CD4-positive, alpha-beta T cell treated with Interferon gamma for 1 hour (primary cell): ENCODE data around the gene TBL3.

Source experiments
- DNase-seq: peaks from one replicate; pipeline ENCODE4 v3.0.0-alpha.2; 2020

TBL3 gene

GRCh38 chr16:1965396-1966001, 6.4 kb upstream of the TBL3 start:
- DNase-seq = no peak

DNA sequence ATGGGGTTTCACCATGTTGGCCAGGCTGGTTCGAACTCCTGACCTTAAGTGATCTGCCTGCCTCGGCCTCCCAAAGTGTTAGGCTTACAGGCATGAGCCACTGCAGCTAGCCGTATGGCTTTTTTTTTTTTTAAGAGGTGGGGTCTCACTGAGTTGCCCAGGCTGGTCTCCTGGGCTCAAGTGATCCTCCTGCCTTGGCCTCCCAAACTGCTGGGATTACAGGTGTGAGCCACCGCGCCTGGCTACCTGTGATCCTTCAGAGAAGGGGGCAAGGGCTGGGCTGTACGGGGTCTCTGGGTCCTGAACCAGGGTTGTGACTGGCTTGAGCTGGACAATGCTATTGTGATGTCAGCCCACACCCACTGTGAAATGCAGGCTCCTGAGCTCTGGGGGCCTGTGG, 5.4 kb upstream of the TBL3 start, which contains the start of gene RNF151:
RNF151 (plus strand) TSS at position 397 of the 400 bp plus-strand sequence. CDS start 26 bp downstream, outside the sequence.
- DNase-seq = no peak

DNA sequence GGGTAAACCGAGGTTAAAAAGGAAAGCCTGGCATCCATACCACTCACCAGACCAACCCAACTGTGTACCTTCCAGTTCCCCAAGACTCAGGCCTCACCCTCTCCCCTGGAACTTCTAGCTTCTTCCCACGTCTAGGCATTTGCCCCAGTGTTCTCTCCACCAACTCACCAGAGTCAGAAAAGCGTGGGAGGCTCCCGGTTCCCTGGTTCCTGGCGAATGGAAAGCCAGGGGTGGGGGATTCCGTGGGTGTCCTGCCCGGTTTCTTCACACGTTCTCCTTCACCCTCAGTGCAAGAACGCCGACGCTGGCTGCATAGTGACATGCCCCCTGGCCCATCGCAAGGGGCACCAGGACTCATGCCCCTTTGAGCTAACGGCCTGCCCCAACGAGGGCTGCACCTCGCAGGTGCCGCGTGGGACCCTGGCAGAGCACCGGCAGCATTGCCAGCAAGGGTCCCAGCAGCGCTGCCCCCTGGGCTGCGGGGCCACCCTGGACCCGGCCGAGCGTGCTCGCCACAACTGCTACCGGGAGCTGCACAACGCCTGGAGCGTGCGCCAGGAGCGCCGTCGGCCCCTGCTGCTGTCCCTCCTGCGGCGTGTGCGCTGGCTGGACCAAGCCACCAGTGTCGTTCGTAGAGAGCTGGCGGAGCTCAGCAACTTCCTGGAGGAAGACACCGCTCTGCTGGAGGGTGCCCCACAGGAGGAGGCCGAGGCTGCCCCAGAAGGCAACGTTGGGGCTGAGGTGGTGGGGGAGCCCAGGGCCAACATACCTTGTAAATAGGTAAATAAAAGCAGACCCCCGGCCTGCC, 3.5 kb upstream of the TBL3 start:
- no peak for DNase-seq

DNA sequence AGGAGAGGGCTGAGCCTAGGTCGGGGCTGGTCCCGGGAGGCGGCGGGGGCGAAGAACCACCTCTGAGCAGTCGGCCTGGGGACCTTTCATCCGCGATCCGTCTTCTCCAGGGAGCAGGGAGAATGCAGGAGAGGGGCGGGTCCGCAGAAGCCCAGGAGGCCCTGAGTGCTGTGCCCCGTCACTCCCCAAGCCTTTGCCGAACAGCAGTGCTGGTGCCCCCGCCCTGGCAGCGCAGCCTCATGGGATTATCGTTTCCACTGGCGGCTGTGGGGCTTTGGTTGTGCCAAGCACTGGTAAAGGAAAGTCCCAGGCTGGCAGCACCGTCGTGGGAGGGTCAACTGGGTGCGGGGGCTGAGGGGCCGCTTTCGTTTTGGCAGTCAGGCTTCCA, 631 bp downstream of the TBL3 start:
- DNase-seq = no peak

DNA sequence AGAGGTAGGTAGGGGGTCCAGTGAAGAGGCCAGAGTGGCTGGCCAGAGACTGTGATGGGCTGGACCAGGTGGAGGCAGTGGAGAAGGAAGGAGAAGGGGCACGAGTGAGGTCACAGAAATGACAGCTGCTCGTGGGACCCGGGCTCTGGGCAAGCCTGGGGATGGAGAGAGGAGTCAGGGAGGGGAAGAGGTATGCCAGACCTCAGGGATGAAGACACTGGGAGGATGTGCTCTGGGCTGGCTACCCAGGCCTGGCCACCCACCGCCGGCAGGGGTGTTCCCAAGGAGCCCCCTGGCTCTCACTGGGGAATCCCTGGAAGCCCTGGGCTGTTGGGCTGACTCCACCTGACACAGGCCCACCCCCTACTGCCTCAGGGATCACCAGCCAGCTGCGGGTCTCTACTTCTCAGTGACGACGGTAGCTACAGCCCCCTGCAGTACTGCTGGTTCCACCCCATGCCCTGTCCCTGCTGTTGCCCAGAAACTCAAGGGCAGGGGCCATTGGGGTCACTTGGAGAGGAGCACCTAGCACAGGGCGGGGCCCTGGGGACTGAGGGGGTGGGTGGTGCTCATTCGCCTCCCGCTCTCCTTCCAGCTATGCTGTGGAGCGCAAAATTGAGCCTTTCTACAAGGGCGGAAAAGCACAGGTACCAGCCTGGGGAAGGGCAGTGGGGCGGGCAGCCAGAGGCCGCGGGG, 1.8 kb downstream of the TBL3 start:
- DNase-seq = no peak

DNA sequence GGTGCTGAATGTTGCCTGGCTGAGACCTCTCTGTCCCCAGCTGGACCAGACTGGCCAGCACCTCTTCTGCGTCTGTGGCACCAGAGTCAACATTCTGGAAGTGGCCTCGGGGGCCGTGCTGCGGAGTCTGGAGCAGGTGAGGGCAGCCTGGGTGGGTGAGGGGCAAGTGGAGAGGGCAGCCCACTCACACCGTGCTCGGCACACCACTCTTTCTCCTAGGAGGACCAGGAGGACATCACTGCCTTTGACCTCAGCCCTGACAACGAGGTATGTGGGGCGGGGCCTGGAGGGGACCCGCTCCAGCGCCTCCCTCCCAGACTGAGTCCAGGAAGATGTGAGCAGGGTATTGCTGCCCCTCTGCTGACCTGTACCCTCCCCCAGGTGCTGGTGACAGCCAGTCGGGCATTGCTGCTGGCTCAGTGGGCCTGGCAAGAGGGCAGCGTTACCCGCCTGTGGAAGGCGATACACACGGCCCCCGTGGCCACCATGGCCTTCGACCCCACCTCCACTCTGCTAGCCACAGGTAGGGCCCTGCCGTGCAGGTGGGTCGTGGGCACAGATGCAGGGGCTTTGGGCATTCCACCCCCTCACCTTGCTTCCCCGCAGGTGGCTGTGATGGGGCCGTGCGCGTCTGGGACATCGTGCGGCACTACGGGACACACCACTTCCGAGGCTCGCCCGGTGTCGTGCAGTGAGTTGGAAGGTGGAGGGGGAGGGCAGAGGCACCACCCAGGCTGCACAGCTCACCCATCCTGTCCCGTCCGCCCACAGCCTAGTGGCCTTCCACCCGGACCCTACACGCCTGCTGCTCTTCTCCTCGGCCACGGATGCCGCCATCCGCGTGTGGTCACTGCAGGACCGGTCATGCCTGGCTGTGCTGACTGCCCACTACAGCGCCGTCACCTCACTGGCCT, 2.6 kb downstream of the TBL3 start:
- no peak for DNase-seq

DNA sequence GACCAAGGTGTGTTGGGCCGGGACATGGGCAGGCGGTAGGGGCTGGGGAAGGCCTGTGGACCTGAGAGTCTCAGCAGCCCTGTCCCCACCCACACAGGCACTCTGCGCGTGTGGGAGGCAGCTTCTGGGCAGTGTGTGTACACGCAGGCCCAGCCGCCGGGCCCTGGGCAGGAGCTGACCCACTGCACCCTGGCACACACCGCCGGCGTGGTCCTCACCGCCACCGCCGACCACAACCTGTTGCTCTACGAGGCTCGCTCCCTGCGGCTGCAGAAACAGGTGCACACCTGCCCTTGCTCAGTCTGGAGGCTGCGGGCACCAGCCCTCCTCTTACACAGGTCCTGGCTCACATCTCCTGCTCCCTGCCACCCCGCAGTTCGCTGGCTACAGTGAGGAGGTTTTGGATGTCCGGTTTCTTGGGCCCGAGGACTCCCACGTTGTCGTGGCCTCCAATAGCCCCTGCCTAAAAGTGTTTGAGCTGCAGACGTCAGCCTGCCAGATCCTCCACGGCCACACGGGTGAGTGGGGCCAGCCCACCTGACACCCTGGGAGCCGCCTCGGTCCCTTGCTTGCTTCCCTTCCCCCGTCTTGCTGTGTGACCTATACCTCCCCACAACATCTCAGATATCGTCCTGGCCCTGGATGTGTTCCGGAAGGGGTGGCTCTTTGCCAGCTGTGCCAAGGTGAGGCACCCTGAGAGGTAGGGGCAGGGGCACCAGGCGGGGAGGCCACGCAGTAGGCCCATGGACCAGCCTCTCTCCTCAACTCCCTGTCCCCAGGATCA, 3.8 kb downstream of the TBL3 start:
- DNase-seq = no peak

DNA sequence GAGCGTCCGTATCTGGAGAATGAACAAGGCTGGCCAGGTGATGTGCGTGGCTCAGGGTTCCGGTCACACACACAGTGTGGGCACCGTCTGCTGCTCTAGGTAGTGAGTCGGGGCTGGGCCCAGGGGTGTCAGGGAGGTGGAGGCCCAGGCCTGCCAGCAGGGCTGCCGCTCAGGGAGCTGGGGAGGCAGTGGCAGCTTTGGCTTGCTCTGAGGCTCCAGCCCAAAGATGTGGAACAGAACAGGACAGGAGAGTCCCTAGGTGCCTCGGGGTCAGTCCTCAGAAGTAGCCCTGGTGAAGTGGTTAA, 4.3 kb downstream of the TBL3 start:
- DNase-seq = no peak

GRCh38 chr16:1976951-1977874, 5.4 kb downstream of the TBL3 start:
- no peak for DNase-seq

GRCh38 chr16:1977875-1978268, 6.0 kb downstream of the TBL3 start:
- DNase-seq = no peak

- no peak for DNase-seq
These were observed 6.7 kb downstream of the TBL3 start for GRCh38 chr16:1978476-1979120.

DNA sequence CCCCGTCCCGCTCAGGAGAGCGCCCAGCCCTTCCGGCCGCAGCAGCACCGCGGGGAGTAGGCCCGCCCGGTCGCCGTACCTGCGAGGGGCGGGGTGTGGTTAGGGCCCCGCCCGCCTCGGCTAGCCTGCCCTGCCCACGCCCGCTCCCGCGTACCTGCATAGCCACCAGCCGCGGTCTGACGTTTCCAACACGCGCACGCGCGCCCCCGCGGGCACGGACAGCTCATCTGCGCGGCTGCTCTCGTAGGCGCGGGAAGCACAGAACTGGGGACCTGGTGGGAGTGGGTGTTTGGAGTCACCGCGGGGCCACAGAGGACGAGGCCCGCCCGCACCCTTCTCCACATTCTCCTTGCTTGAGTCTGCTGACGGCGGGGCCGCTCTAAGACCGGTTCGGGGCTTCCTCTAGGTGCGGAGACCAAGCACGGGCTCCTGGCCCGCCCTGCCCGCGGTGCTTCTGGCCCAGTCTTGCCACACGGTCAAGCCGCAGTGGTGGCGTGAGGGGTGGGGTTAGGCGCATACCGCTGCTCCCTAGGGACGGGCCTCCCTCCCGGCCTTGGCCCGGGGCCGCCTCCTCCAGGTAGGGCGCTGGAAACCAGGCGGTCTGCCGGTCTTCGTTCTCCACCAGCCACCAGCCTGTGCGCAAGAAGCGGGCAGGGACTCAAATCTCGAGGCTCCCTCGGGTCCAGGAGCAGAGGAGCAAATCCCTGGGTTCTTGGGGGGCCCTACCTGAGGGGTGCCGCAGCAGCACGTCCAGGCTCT, 7.6 kb downstream of the TBL3 start:
- no peak for DNase-seq

- no peak for DNase-seq
These were observed 8.3 kb downstream of the TBL3 start for GRCh38 chr16:1980030-1980769.

DNA sequence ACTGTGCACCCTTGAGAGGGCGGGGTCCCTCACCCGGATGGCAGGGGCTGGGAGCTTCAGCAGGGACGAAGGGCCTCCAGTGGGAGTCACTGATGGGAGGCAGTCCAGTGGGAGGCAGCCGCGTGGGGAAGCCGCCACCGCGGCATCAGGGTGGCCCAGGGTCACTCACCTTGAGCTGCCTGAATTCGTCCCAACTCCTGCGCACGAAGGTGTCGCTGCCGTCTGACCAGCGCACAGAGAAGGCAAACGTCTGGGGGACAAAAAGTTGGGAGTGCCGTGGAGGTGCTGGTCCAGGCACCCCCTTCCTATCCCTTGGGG, 8.9 kb downstream of the TBL3 start:
- DNase-seq = no peak

- DNase-seq = no peak
These were observed 9.6 kb downstream of the TBL3 start, which contains the start of gene NOXO1 for GRCh38 chr16:1981398-1981836. NOXO1 (minus strand) TSS chr16:1981469; CDS start chr16:1981179, 290 bp downstream.

DNA sequence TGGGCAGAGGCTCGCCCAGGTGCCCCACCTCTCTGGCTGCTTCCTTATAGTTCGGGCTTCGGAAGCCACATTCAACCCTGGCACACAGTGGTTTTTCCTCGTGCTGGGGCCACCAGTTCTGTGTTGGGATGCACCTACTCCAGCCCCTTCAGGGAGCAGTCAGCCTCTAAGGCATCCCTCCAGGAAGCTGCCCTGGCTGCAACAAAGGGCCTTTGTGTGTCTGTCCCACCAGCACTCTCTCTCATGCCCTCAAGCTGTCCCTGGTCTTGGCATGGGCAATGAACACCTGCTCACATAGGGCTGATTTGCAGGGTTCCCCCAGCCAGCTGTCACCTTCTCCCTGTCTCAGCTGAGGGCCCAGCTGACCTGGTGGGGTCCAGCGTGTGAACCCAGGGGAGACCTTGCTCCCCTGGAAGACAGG, 10.2 kb downstream of the TBL3 start:
- DNase-seq = no peak

GRCh38 chr16:1982991-1983543, 11.2 kb downstream of the TBL3 start:
- no peak for DNase-seq

DNA sequence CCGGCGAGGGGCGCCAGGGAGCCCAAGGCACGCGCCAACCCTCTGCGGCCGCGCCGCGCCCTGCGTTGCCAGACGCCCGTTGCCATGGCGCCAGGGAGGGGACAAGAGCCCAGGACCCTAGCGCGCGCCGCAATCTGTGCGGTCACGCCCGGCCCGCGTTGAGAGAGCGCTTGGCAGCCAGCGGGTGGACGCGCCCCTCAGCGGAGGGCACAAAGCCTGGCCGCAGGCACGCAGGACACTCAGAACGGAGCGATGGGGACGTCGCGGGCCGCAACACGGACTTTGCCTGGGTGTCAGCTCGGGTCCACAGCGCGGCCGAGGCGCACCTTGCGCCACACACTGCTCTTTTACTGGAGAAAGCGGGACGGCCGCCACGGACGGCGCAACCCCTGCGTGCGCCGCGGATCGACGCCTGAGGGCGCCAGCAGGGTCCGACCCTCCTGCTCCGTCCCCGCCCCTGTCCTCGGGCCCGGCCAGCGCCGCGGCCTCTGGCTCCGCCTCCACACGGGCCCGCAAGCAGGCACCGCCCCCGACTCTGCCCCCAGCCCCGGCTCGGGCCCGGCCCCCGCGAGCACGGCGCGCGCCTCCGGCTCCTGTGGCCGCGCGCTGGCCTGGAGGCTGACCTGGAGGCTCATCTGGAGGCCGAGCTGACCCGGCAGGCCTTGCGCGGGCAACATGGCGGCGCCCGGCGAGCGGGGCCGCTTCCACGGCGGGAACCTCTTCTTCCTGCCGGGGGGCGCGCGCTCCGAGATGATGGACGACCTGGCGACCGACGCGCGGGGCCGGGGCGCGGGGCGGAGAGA, 11.9 kb downstream of the TBL3 start, which contains the start of gene GFER:
GFER (plus strand) TSS at position 650 of the 803 bp plus-strand sequence; CDS start at position 676, 26 bp downstream.
- DNase-seq = peak; percentile 83
